Left renal cortex interstitium (tissue), 4 donors: ENCODE data around the gene GAS7. TPM values are rescaled to one million over a fixed set of nuclear protein-coding genes. Genes with fewer than 3 reads are reported as not detected.
A peak's percentile ranks its signal among the peaks of the same experiment; 100 is the strongest.

Source experiments
- DNase-seq, 4 donors: peaks; one replicate each; pipeline ENCODE4 v3.0.0-alpha.2; 2013; ENCODE audit warnings: low read depth in 4 of 4, low spot score in 2 of 4, missing footprints in 1 of 4
- polyA plus RNA-seq, 4 donors: library from polyadenylated mRNA; unstranded; fragments of 120-200 nt; gene quantifications; one replicate each; pipeline ENCODE4 v1.2.1, GENCODE V29; 2013; ENCODE audit not compliant: insufficient read length in 4 of 4

GAS7 gene
- polyA plus RNA-seq, 4 donors = 14.0 to 18.4 (median 17.4) TPM

DNA sequence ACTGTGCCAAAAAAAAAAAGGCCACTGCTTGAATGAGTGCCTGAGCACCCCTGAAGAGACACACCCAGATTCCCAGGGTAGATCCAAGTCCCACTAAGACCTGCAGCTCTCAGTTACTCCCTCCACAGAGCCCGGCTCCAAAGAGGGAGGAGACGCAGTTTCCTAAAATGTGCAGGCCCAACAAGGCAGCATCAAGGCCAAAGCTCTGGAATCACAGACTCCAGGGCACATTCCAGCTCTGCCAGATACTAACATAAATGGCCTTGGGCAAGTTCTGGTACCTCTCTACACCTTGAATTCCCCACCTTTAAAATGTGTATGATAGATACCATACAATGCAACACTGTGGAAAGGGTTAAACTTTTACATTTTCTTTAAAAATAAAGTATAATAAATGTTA, 57.0 kb downstream of the GAS7 start:
- no peak for DNase-seq

DNA sequence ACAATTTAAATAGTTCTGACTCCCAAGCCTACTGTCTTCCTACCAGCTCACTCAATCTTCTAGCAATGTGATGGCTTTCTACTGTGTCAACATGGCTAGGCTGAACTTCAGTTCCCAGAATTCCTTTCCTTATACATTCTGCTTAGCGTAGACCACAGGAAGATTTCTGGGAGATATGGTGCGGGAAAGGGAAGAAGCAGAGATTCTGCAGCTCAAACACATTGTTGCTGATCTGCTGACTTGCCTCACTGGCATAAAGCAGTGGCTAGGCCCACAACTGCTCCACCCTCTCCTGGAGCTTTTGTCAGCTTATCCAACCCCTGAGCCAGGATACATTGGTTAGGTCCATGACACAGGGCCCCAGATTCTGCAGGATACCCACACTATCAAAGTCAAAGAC, 58.8 kb downstream of the GAS7 start:
- DNase-seq = no peak

- no peak for DNase-seq
Observed at GRCh38 chr17:10136258-10136981, 62.0 kb downstream of the GAS7 start.

GRCh38 chr17:10135539-10136257, 62.7 kb downstream of the GAS7 start:
- DNase-seq = no peak

- DNase-seq = no peak
Observed at GRCh38 chr17:10130677-10131076, 67.7 kb downstream of the GAS7 start.

GRCh38 chr17:10130263-10130662, 68.1 kb downstream of the GAS7 start:
- no peak for DNase-seq

DNA sequence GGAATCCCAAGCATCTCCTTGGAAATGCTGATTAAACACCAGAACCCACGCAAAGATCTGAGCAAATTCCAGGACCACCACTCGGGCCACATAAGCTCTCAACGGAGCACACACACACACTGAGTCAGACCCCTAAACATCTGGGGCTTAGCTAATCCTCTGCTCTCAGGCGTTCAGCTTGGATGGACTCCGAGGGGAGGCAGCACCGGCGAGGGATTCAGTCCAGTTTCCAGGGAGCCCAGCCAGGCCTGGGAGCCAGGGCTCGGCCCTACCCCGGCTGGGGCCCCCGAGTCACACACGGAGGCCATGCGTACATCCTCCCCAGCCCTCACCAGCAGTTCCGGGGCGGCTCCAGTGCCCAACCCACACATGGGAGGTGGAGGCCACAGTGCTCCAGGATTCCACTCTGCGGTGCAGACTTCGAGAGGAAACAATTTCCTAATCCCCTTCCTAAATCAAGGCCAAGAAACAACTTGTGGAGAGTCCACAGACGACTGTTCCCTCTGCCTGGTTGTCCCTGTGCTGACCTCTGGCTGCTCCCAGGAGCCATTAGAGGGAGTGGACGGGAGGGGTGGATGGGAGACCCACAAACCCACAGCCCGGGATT, 70.5 kb downstream of the GAS7 start:
- DNase-seq = peak in 1 of 4 donors; percentile 43

GRCh38 chr17:10126616-10127501, 71.5 kb downstream of the GAS7 start:
- no peak for DNase-seq

- no peak for DNase-seq
Observed at GRCh38 chr17:10126276-10126615, 72.2 kb downstream of the GAS7 start.

GRCh38 chr17:10125531-10126275, 72.7 kb downstream of the GAS7 start:
- DNase-seq = peak in 1 of 4 donors; percentile 41

- DNase-seq = no peak
Observed at GRCh38 chr17:10123093-10123492, 75.3 kb downstream of the GAS7 start.

DNA sequence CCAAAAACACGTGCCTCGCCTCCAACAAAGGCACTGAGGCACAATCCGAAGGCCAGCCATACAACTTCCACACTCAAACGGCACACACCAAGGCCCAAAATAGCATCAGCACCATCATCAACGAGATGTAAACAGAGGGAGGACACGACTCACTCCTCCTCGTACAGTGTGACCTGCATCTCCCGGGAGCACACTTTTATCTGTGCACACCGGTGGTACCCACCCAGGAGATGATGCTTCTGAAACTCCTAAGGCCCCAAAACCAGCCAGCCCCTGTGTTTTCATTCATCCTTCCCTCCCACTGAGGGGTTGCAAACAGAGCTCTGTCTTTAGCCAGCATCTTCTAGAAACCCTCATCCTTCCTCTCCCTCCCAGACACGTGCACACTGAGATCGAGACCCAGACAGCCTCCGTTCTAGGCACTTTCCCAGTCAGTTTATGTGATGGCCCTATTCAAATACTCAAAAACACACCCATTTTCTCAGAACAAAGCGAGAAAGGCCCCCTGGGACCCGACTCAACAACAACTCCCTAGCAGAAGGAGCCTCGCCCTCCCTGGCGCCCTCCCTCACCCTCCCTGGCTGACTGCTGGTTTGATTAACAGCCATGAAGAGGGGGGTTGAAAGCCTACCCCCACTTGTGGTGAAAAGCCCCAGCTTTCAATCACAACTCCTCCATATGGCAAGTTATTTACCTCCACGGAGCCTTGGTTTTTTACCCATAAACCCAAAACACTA, 76.3 kb downstream of the GAS7 start:
- DNase-seq = no peak

GRCh38 chr17:10120749-10121148, 77.7 kb downstream of the GAS7 start:
- DNase-seq = no peak

DNA sequence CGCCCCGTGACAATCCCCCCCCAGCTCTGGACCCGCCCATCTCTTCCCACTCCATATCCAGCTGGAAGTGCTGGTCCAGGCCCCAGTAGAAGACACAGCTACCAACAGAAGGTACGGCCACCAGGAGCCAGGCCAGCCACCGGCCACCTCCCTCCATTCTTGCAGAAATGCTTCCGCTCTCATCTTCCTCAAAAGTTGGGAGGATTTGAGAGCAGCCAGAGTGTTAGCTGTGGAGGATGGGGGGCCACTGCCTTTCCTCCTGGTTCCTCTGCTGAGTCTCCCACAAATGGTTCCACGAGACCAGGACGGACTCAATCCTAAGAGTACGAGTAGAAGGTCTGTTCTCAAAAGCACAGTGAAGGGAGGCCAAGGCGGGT, 78.3 kb downstream of the GAS7 start:
- no peak for DNase-seq

- DNase-seq = no peak
Observed at GRCh38 chr17:10119203-10120108, 79.0 kb downstream of the GAS7 start.

DNA sequence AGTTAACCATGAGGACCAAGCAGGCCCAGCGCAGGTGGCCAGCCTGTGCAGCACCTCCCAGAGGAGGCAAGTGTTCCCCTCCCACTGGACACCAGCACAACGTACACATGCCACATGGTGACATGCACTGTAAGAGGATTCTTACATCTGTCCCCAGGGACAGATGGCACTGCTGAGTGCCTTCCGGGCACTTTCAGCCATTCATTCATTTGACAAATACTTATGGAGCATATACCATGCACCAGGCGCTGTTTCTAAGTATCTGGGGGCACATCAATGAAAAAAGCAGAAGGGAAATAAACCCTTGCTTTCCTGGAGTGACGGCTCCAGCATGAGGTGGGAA, 79.6 kb downstream of the GAS7 start:
- DNase-seq = no peak

DNA sequence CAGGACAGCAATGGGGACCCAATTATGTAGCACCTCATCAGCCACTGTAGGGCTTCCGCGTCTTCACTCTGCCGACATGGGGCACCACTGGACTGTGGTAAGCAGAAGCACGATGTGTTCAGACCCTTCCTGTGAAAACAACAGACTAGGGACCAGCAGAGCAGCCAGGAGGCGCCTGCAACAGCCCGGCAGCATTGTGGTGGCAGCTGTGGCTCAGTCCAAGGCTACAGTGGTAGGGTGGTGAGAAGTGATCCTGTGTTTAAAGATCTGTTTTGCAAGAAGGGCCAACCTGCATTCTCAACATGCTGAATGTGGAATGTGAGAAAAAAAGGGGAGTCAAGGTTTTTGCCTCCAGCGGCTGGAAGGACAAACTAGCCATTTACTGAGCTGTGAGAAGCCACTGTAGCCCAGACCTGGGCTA, 80.8 kb downstream of the GAS7 start:
- no peak for DNase-seq

DNA sequence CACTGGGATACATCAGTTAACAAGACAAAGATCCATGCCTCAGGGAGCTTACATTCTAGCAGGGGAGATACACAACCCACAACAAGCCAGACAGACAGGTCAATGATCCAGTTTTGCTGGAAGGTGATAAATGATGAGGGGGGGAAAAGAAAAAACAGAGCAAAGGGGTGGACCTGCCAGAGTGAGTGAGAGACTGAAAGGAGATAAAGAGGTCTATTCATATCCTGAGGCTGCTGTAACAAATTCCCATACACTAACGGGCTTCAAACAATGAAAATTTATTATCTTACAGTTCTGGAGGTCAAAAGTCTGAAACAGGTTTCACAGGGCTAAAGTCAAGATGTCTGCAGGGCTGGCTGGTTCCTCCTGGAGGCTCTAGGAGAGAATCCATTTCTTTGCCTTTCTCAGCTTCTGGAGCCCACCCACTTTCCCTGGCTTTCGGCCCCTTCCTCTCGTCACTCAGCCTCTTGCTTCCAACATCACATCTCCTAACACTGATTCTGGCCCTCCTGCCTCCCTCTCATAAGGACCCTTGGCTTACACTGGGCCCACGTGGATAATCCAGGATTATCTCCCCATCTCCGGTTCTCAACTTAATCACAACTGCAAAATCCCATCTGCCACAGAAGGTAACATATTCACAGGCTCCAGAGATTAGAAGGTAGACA, 81.5 kb downstream of the GAS7 start:
- no peak for DNase-seq
